GM10847 (cell line): ENCODE measurements around the gene NOXA1.

Experiments used
- POLR2A ChIP-seq: IDR thresholded peaks from 2 replicates; pipeline ENCODE4 v1.6.1; 2011; ENCODE audit not compliant: insufficient read length; ENCODE audit errors: extremely low read depth

The NOXA1 gene

DNA sequence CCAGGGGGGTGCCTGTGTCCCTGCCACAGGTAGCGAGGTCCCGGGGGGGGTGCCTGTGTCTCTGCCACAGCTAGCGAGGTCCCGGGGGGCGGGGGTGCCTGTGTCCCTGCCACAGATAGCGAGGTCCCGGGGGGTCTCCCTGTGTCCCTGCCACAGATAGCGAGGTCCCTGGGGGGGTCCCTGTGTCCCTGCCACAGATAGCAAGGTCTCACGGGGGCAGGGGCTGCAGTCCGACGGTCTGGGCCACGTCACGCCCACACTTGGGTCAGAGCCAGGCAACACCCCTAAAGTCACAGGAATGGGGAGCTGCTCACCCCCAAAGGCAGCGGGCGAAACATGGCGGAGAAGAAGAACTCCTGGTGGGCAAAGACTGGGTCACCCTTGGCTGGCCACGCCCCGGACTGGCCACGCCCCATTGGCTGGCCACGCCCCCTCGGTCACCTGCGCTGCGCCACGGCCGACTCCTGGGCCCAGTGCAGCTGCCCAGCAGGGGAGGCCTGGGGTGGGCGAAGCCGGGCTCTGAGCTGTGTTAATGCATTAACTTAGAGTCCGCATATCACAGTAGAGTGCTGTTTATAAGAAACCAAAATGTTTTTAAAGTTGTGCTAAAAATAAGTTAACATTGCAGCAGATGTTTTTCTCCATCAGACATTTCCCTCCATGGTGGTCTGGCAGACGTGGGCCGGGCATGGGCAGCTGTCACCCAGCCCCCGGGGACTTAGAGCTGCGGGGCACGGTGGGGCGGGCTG lies 7.0 kb downstream of the NOXA1 start:
- TF ChIP-seq POLR2A = no peak

GRCh38 chr9:137430723-137431415 lies 7.7 kb downstream of the NOXA1 start:
- no peak for TF ChIP-seq POLR2A

GRCh38 chr9:137431416-137431931 lies 8.3 kb downstream of the NOXA1 start:
- no peak for TF ChIP-seq POLR2A

DNA sequence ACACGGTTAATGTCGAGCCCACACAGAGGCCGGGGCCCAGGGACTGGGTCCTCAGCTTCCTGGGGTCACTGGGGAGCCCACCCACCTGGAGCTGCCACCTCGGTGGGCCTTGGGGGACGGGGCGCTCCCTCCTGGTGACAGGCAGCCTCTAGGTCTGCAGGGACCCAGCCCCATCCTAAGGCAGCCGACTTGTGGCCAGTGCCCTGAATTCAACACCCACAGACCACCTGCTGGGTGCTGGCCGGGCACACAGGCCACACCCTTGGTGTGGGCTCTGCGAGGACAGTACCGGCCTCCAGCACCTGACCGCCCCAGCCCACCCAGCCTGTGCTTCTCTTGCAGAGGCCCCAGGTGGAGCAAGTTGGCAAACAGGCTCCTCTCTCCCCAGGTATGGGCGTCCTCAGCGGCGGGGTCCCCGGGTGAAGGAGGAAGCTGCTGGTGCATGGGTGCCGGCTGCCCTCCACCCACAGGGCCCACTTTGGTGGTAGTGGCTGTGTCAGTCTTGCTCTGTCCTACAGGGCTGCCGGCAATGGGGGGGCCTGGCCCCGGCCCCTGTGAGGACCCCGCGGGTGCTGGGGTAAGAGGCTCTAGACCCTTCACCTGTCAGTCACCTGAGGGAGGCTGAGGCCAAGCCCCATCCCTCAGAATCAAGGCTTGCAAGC lies 9.6 kb downstream of the NOXA1 start:
- TF ChIP-seq POLR2A = no peak

- no peak for TF ChIP-seq POLR2A
These were observed 10.2 kb downstream of the NOXA1 start for GRCh38 chr9:137433349-137433915.

- TF ChIP-seq POLR2A = no peak
These were observed 10.8 kb downstream of the NOXA1 start for GRCh38 chr9:137433916-137434431.

GRCh38 chr9:137434498-137435380 lies 11.5 kb downstream of the NOXA1 start:
- TF ChIP-seq POLR2A = no peak

- no peak for TF ChIP-seq POLR2A
These were observed 12.2 kb downstream of the NOXA1 start for GRCh38 chr9:137435381-137435891.

DNA sequence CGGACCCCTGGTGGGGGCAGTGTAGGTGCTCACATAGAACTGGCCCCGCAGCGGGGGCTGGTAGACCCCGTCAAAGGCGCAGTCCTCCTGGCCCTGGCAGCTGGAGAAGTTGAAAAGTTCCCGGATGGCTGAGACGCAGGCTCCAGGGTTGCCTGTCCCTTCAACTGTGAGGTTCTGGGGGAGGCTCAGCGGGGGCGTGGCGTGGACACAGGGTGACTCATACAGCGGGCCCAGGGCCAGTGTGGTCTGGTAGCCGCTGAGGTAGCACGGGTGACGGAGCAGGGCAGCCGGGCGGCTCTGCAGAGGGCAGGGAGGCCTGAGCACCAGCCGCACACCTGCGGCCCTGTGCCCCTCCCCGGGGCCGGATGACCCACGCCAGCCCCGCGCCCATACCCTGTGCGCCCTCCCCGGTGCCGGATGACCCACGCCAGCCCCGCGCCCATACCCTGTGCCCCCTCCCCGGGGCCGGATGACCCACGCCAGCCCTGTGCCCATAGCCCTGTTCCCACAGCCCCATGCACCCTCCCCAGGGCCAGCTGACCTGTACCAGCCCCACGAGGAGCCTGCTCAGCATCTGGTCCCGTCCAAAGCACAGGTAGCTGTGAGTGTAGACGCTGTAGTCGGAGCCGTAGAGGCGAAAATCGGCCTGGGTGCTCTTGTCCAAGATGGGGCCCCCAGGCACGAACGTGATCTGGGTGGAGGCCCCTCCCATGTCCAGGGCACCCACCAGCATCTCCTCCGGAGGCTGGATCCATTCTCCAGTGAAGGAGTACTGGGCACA lies 13.0 kb downstream of the NOXA1 start:
- no peak for TF ChIP-seq POLR2A

GRCh38 chr9:137436761-137437600 lies 13.8 kb downstream of the NOXA1 start:
- no peak for TF ChIP-seq POLR2A

- no peak for TF ChIP-seq POLR2A
These were observed 14.7 kb downstream of the NOXA1 start for GRCh38 chr9:137437691-137438590.

GRCh38 chr9:137438591-137439157 lies 15.5 kb downstream of the NOXA1 start:
- no peak for TF ChIP-seq POLR2A
